Activated naive CD4-positive, alpha-beta T cell treated with anti-CD3 and anti-CD28 coated beads for 36 hours (primary cell): Measurements from ENCODE around the gene ZNF438. TPM values are rescaled to one million over a fixed set of nuclear protein-coding genes. Genes with fewer than 3 reads are reported as not detected.
"Not testable (repeated sequence)": the region's sequence is repeated elsewhere in the genome, so short reads cannot be mapped to it uniquely, and the experiment has no call there.

ENCODE experiments used
- CTCF ChIA-PET: fragments of 350-600 bp; sonication (Branson Sonifier 250); formaldehyde crosslinking; loops from one replicate; lab custom pipeline; 2021; ENCODE audit warnings: antibody characterized with exemption; lab: Charles Lee
- DNase-seq: peaks from one replicate; pipeline ENCODE4 v3.0.0-alpha.2; 2020
- H3K27ac Mint-ChIP-seq: one replicate; pipeline ENCODE4 v1.8.0; 2021; ENCODE audit warnings: mild to moderate bottlenecking, mixed read lengths
- H3K27me3 Mint-ChIP-seq: one replicate; pipeline ENCODE4 v1.8.0; 2021; ENCODE audit warnings: low read depth, mixed read lengths
- H3K36me3 Mint-ChIP-seq: one replicate; pipeline ENCODE4 v1.8.0; 2021; ENCODE audit warnings: low read depth, mixed read lengths
- H3K4me1 Mint-ChIP-seq: one replicate; pipeline ENCODE4 v1.8.0; 2021; ENCODE audit warnings: low read depth, mixed read lengths
- H3K4me3 Mint-ChIP-seq: one replicate; pipeline ENCODE4 v1.8.0; 2021; ENCODE audit warnings: mild to moderate bottlenecking, moderate library complexity, mixed read lengths
- H3K9me3 Mint-ChIP-seq: one replicate; pipeline ENCODE4 v1.8.0; 2021; ENCODE audit warnings: mixed read lengths
- intact Hi-C: fragments of 100-400 bp; cut with micrococcal nuclease; formaldehyde crosslinking; loops from one replicate; pipeline ENCODE4 v1.15.1; 2023
- total RNA-seq, 2 experiments: library from RNA; stranded (reverse); gene quantifications; one replicate each; pipeline ENCODE4 v1.2.3, GENCODE V29; 2021

The ZNF438 gene
- total RNA-seq, 2 experiments from 2014 or later: 2.4 to 2.6 TPM

DNA sequence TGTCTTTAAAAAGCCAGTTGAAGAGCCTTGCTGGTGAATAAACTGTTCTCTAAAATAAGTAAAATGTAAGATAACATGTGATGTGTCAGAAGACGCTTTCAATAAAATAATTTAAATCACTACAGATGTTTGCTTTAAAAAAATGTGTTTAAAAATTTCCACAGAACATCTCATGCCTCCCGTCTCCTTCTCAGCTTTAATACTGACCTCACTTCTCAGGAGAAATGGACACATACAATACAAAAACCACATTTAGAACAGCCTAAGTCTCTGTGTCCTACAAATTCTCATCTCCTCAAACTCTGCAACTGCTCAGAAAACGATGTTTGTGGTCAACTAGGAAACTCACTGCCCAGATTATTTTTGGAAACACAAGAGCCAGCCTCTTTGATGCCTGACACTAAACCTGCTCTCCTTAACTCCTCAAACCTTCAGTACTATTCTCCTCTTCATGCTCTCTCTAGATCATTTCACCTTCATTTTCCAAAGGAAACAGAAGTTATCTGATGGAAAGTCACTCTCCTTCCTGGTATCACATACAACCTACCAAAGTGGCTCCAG lies 120.3 kb downstream of the ZNF438 start:
- DNase-seq: no peak
- Mint-ChIP-seq H3K4me1 (no peaks in the 10 kb centered on the region), H3K27ac (no peak overlapping the region), H3K4me3 (no peak overlapping the region), H3K36me3 (peaks cover 10% of the 10 kb centered on the region), H3K9me3 (no peaks in the 10 kb centered on the region), H3K27me3 (no peaks in the 10 kb centered on the region)
- CTCF ChIA-PET: interaction anchor here (0.7 kb wide), 1 partner anchor 128 kb away, joined by 4 read pairs; no protein-coding TSS in a partner anchor
- intact Hi-C loops: no loop called here

DNA sequence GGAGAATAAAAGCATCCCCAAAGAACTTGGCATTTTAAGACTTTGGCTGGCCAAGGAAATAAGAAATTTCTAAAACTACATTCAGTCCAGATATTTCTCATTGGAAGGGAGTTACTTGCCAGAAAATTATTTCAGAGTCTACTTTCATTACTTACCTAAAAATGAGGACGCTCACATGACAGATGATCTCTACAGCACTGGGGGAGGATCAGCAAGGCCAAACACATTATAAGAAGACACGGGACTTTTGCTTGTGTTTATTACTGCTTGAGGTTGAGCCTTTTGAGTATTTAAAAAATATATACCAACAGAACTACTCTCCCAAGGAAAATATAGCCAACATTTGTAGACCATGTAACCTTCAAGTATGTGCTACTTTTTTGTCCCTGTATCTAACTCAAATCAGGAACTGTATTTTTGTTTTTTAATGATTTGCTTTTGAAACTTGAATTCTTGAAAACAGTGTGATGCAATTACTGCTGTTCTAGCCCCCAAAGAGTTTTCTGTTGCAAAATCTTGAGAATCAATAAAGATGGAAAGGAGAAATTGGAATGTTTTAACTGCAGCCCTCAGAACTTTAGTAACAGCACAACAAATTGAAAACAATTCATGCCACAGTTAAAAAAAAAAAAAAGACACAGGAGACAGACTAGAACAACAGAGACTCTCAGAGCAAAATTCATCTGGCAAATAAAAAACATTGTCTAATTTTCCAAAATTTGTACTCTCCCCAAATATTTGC lies 128.1 kb downstream of the ZNF438 start:
- CTCF ChIA-PET: no interaction called here
- H3K4me1 Mint-ChIP-seq: no peaks in the 10 kb centered on the region
- intact Hi-C loops: no loop called here
- no peaks in the 10 kb centered on the region for H3K27me3 Mint-ChIP-seq
- DNase-seq: no peak
- no peak overlapping the region for H3K27ac Mint-ChIP-seq
- no peak overlapping the region for H3K4me3 Mint-ChIP-seq
- peaks cover 2% of the 10 kb centered on the region for H3K9me3 Mint-ChIP-seq
- H3K36me3 Mint-ChIP-seq: peaks cover 31% of the 10 kb centered on the region

DNA sequence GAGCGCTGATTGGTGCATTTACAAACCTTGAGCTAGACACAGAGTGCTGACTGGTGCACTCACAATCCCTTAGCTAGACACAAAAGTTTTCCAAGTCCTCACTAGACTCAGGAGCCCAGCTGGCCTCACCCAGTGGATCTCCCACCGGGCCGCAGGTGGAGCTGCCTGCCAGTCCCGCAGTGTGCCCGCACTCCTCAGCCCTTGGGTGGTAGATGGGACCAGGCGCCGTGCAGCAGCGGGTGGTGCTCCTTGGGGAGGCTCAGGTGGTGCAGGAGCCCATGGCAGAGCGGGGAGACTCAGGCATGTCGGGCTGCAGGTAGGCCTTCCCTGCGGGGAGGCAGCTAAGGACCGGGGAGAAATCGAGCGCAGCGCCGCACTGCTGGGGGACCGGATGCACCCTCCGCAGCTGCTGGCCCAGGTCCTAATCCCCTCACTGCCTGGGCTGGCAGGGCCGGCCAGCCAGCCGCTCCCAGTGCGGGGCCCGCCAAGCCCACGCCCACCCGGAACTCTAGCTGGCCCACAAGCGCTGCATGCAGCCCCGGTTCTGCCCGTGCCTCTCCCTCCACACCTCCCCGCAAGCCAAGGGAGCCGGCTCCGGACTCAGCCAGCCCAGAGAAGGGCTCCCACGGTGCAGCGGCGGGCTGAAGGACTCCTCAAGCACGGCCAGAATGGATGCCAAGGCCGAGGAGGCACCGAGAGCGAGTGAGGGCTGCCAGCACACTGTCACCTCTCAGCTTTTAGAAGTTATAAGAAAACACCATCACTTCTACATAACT lies 128.9 kb downstream of the ZNF438 start:
- no peak for DNase-seq
- Mint-ChIP-seq H3K4me3 (no peak overlapping the region), H3K9me3 (peaks cover 2% of the 10 kb centered on the region), H3K27me3 (no peaks in the 10 kb centered on the region), H3K4me1 (no peaks in the 10 kb centered on the region), H3K36me3 (peaks cover 31% of the 10 kb centered on the region), H3K27ac (no peak overlapping the region)
- intact Hi-C loops: no loop called here
- CTCF ChIA-PET: no interaction called here

DNA sequence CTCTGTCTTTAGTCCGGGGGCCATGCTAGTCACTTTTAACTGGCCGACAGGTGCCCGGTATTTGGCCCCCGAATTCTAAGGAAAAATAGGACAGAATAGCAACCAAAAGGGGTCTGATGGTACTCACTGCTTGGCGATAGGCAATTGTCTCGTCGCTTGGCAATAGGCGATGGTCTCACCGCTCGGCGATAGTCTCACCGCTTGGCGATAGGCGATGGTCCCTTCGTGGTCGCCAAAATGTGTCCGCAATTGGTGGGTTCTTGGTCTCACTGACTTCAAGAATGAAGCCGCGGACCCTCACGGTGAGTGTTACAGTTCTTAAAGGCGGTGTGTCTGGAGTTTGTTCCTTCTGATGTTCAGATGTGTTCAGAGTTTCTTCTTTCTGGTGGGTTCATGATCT lies 130.2 kb downstream of the ZNF438 start:
- intact Hi-C loops, DNase-seq, H3K9me3 Mint-ChIP-seq, CTCF ChIA-PET, H3K4me1 Mint-ChIP-seq, H3K27me3 Mint-ChIP-seq, H3K4me3 Mint-ChIP-seq, H3K27ac Mint-ChIP-seq: not testable (repeated sequence)
- peaks cover 23% of the 10 kb centered on the region for H3K36me3 Mint-ChIP-seq

DNA sequence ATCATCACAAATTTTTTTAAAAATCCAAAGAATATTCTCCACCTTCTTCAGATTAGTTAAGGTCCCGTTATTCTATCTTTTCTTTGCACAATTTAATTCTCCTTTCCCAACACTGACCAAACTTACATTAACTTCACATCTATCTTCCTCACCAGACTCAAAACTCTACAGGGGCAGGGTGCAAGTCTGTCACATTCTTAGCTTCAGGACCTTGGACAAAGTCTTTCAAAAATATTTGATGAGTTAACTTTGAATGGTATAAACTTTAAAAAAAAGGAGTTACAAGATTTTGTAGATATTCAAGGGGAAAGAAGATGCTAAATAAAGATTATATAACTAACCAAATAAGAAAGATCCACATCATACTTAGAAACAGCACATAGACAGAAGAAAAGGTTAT lies 132.7 kb downstream of the ZNF438 start:
- CTCF ChIA-PET: no interaction called here
- intact Hi-C loops: no loop called here
- DNase-seq: no peak
- Mint-ChIP-seq H3K4me3 (no peak overlapping the region), H3K27ac (no peak overlapping the region), H3K27me3 (no peaks in the 10 kb centered on the region), H3K4me1 (peaks cover 8% of the 10 kb centered on the region), H3K36me3 (peaks cover 11% of the 10 kb centered on the region), H3K9me3 (peaks cover 2% of the 10 kb centered on the region)

DNA sequence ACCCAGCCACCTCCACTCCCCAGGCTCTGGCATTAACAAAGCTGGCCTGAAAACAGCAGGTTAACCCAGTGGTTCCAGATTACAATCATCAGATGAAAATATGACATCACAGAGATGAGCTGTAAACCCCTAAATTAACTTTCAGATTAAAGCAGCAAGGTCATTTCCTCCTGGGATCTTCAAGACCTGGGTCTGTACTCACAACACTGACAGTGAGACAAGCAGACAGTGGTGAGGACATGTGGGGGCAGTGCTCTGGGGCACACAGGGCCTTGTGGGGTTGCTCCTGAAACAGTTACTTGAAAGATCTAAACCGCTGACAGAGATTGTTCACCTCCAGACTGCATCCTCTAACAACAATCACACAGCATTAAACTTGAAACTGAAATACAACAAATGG lies 134.1 kb downstream of the ZNF438 start:
- CTCF ChIA-PET: no interaction called here
- Mint-ChIP-seq H3K4me3 (no peak overlapping the region), H3K36me3 (peaks cover 11% of the 10 kb centered on the region), H3K4me1 (peaks cover 8% of the 10 kb centered on the region), H3K27ac (peak overlapping the region; percentile 21), H3K27me3 (no peaks in the 10 kb centered on the region), H3K9me3 (peaks cover 2% of the 10 kb centered on the region)
- intact Hi-C loops: no loop called here
- peak; percentile 5 for DNase-seq

DNA sequence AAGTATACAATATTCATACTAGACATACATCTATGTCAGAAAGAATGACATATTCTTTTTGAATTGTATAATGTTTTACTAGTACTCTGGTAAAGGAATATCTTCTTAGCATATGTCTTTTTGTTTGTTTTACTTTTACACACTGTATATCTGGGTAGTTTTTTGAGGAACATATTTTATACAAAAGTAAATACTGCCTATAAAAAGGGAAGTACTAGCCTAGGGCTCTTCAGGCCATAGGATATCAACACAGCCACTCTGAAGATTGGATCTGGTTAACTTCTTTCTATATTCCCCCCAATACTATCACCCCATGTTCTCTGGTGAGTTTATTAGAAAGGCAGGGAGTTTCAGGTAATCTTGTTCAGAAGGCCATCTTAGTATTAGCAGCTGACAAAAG lies 134.6 kb downstream of the ZNF438 start:
- peaks cover 6% of the 10 kb centered on the region for H3K36me3 Mint-ChIP-seq
- CTCF ChIA-PET: no interaction called here
- peak overlapping the region; percentile 21 for H3K27ac Mint-ChIP-seq
- no peaks in the 10 kb centered on the region for H3K27me3 Mint-ChIP-seq
- intact Hi-C loops: no loop called here
- peaks cover 8% of the 10 kb centered on the region for H3K4me1 Mint-ChIP-seq
- H3K9me3 Mint-ChIP-seq: peaks cover 2% of the 10 kb centered on the region
- DNase-seq: no peak
- no peak overlapping the region for H3K4me3 Mint-ChIP-seq

DNA sequence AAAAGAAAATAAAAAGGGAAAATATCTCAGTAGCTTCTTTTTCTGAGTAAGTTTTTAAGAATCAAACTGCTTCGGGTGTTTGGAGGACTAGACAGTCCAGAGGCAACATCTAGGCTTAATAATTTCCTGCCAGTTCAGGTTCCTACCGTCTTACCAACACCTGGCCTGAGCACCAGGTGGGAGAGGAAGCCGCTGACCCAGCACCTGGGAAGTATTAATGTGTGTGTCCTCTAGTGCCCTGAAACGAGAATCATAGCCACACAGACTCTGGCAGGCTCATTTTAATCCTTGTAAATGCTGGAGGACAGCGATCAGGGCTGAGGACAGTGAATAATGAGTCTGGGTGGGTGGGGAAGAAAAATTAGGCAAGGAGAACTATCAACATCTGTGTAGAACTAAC lies 137.4 kb downstream of the ZNF438 start:
- Mint-ChIP-seq H3K27ac (no peak overlapping the region), H3K4me1 (peaks cover 8% of the 10 kb centered on the region), H3K4me3 (no peak overlapping the region), H3K9me3 (peaks cover 2% of the 10 kb centered on the region), H3K27me3 (no peaks in the 10 kb centered on the region), H3K36me3 (no peaks in the 10 kb centered on the region)
- CTCF ChIA-PET: no interaction called here
- no peak for DNase-seq
- intact Hi-C loops: no loop called here

DNA sequence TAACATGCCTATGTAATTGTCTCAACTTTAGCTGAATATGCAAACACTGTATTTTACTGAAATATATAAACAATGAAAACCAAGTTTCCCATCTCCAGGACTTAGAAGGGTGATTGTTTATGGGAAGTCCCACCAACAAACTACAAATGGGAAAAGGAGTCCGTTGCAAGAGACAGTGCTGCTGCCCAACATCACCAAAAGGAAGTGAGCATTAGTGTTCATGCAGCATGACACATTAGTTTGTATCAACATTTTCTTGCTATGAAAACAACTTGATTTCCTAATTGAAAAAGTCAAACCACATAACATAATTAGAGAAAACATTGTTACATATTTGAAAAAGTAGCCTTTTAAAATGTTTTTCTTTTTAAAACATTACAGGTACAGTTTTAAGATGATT lies 138.5 kb downstream of the ZNF438 start:
- DNase-seq: no peak
- Mint-ChIP-seq H3K36me3 (no peaks in the 10 kb centered on the region), H3K4me3 (no peak overlapping the region), H3K27me3 (no peaks in the 10 kb centered on the region), H3K9me3 (no peaks in the 10 kb centered on the region), H3K4me1 (peaks cover 8% of the 10 kb centered on the region), H3K27ac (no peak overlapping the region)
- CTCF ChIA-PET: no interaction called here
- intact Hi-C loops: no loop called here

DNA sequence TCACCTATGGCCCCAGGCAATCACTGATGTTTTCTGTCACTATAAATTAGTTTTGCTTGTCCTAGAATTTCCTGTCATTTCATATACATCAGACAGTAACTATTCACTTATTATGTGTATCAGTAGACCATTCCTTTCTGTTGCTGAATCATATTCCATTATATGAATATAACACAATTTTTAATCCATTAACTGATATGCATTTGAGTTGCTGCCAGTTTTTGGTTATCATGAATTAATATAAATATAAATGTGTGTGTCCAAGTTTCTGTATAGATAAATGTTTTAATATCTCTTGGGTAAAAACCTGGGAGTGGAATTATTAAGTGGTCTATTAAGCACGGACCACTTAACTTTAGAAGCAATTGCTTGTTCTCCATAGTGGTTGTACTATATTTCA lies 143.8 kb downstream of the ZNF438 start:
- CTCF ChIA-PET: no interaction called here
- Mint-ChIP-seq H3K27me3 (no peaks in the 10 kb centered on the region), H3K36me3 (no peaks in the 10 kb centered on the region), H3K4me3 (no peak overlapping the region), H3K27ac (no peak overlapping the region), H3K9me3 (no peaks in the 10 kb centered on the region), H3K4me1 (no peaks in the 10 kb centered on the region)
- intact Hi-C loops: no loop called here
- DNase-seq: no peak

DNA sequence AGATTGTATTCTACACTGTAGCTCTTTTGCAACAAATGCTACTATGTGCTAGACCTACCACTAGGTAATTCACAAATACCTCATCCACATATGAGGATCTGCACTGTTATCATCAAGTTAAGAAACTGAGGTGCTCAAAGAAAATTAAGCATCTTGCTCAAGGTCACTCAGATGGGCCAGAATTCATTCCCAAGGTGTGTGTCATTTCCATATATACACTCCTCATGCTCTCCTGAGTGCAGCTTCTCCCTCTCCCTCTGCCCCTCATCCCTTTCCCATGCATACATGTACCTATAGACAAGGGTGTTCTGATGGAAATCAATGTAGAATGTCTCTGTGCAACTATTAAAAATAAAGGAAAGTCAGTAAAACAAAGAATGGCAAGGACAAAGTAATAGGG lies 146.2 kb downstream of the ZNF438 start:
- CTCF ChIA-PET: no interaction called here
- no peak for DNase-seq

DNA sequence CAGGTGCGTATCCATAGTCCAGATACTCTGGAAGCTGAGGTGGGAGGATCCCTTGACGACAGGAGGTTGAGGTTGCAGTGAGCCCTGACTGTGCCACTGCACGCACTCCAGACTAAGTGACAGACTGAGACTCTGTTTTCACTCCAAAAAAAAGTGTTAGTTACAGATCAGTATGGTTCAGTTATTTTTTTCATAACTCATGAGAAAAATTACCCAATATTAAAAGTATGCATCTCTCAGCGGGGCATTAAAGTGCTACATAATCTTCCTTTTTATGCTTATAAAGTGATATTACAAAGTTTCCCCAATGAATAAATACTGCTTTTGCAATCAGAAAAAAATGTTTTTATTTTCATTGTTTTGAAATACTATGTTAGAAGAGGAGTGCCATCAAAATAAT lies 147.9 kb downstream of the ZNF438 start:
- H3K4me1 Mint-ChIP-seq: no peaks in the 10 kb centered on the region
- no peaks in the 10 kb centered on the region for H3K27me3 Mint-ChIP-seq
- no peak overlapping the region for H3K27ac Mint-ChIP-seq
- DNase-seq: no peak
- no peaks in the 10 kb centered on the region for H3K36me3 Mint-ChIP-seq
- H3K4me3 Mint-ChIP-seq: no peak overlapping the region
- no peaks in the 10 kb centered on the region for H3K9me3 Mint-ChIP-seq
- intact Hi-C loops: no loop called here
- CTCF ChIA-PET: interaction anchor here (0.8 kb wide), 1 partner anchor 129 kb away, joined by 3 read pairs; no protein-coding TSS in a partner anchor

More for the DNA sequence above, 146.2 kb downstream of the ZNF438 start:
- intact Hi-C loops: no loop called here
- Mint-ChIP-seq H3K4me3 (no peak overlapping the region), H3K27me3 (no peaks in the 10 kb centered on the region), H3K27ac (no peak overlapping the region), H3K9me3 (no peaks in the 10 kb centered on the region), H3K36me3 (no peaks in the 10 kb centered on the region), H3K4me1 (no peaks in the 10 kb centered on the region)
